ENCODE measurements around the gene CDH24. TPM values are rescaled to one million over a fixed set of nuclear protein-coding genes. Genes with fewer than 3 reads are reported as not detected.

Gene CDH24
- total RNA-seq, 1 experiment from 2014 or later: 7.9 TPM

DNA sequence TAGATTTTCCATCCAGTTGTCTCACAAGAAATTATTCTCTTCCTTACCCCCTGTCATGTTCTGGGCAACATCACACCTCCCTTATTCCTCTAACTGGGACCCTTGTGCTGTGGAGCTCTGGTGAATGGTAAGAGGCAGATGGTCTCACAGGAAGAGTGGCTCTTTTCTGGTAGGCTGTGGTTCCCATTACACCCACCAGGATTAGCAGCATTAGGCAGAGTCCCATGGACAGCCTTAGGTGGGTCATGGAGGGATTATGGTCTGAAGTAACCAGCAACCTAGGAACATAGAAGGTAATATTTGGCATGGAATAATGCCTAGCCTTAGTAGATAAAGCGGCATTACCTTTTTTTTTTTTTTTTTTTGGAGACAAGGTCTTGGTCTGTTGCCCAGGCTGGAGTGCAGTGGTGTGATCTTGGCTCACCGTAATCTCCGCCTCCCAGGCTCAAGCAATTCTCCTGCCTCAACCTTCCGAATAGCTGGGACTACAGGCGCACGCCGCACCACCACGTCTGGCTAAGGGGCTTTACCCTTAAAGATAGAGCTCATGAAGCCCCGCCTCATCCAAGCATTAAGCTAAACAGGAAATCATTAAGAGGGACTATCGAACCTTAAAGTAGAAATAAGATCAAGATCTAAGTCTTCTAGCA lies 42.0 kb upstream of the CDH24 start:
- no peaks in the 10 kb centered on the region for H3K27me3 Mint-ChIP-seq (ENCODE audit: insufficient read depth, unreplicated experiment)
- no peak overlapping the region for H3K4me3 Mint-ChIP-seq (ENCODE audit: unreplicated experiment)
- peaks cover 5% of the 10 kb centered on the region; the same call in 1 of the 2 replicates for H3K4me1 ChIP-seq
- H3K9me3 ChIP-seq: no peaks in the 10 kb centered on the region
- TF ChIP-seq, protein P1, sequence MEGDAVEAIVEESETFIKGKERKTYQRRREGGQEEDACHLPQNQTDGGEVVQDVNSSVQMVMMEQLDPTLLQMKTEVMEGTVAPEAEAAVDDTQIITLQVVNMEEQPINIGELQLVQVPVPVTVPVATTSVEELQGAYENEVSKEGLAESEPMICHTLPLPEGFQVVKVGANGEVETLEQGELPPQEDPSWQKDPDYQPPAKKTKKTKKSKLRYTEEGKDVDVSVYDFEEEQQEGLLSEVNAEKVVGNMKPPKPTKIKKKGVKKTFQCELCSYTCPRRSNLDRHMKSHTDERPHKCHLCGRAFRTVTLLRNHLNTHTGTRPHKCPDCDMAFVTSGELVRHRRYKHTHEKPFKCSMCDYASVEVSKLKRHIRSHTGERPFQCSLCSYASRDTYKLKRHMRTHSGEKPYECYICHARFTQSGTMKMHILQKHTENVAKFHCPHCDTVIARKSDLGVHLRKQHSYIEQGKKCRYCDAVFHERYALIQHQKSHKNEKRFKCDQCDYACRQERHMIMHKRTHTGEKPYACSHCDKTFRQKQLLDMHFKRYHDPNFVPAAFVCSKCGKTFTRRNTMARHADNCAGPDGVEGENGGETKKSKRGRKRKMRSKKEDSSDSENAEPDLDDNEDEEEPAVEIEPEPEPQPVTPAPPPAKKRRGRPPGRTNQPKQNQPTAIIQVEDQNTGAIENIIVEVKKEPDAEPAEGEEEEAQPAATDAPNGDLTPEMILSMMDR (IDR thresholded peaks at IDR 0.05; ENCODE audit: insufficient read depth in 1 of 2, low read depth in 1 of 2, low read length in 1 of 2, severe bottlenecking in 1 of 2, unreplicated experiment in 1 of 2): no peak
- no peak for DNase-seq
- intact Hi-C loops (cut with micrococcal nuclease; ENCODE audit: unreplicated experiment): no loop called here
- CTCF ChIA-PET: interaction anchor here (0.7 to 3.5 kb wide), 4 partner anchors 23 to 286 kb away, joined by 3 to 18 read pairs (median 4); no protein-coding TSS in a partner anchor
- no TSS peak for BruUV-seq (replicated peaks)
- H3K36me3 Mint-ChIP-seq (ENCODE audit: insufficient read depth, unreplicated experiment): peaks cover 25% of the 10 kb centered on the region
- peaks cover 20% of the 10 kb centered on the region for H3K4me1 Mint-ChIP-seq (ENCODE audit: low read depth, unreplicated experiment)
- H3K36me3 ChIP-seq (ENCODE audit: control insufficient read depth, insufficient read depth, low read length): no peaks in the 10 kb centered on the region
- no peaks in the 10 kb centered on the region for H3K27me3 ChIP-seq (replicated peaks; ENCODE audit: control insufficient read depth, insufficient read depth, low read length)
- H3K27ac Mint-ChIP-seq (ENCODE audit: unreplicated experiment): no peak overlapping the region
- no peak overlapping the region for H3K4me3 ChIP-seq (ENCODE audit: low read depth, low read length)
- POLR2A ChIA-PET: interaction anchor here (0.6 kb wide), 1 partner anchor 146 kb away, joined by 4 read pairs; no protein-coding TSS in a partner anchor
- H3K9me3 Mint-ChIP-seq (ENCODE audit: unreplicated experiment): no peaks in the 10 kb centered on the region

DNA sequence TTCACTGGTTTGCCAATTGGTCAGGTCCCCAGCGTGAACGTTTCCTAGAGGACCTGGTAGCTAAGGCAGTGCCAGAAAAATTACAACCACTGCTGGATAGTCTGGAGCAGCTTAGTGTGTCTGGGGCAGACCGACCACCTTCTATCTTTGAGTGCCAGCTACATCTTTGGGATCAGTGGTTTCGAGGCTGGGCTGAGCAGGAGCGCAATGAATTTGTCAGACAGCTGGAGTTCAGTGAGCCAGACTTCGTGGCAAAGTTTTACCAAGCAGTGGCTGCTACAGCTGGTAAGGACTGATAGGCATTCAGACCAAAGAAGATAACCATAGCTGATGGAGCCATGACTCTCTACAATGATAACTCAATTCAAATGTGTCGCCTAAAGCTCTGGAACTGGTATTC lies 40.5 kb upstream of the CDH24 start:
- H3K4me1 Mint-ChIP-seq (ENCODE audit: low read depth, unreplicated experiment): peaks cover 10% of the 10 kb centered on the region
- H3K27ac Mint-ChIP-seq (ENCODE audit: unreplicated experiment): no peak overlapping the region
- TF ChIP-seq, protein P1 (IDR thresholded peaks at IDR 0.05; ENCODE audit: insufficient read depth in 1 of 2, low read depth in 1 of 2, low read length in 1 of 2, severe bottlenecking in 1 of 2, unreplicated experiment in 1 of 2): no peak
- H3K9me3 Mint-ChIP-seq (ENCODE audit: unreplicated experiment): no peaks in the 10 kb centered on the region
- peaks cover 25% of the 10 kb centered on the region for H3K36me3 Mint-ChIP-seq (ENCODE audit: insufficient read depth, unreplicated experiment)
- CTCF ChIA-PET: no interaction called here
- Histone ChIP-seq H3K4me1 (peaks cover 3% of the 10 kb centered on the region; the same call in 1 of the 2 replicates), H3K36me3 (ENCODE audit: control insufficient read depth, insufficient read depth, low read length) (no peaks in the 10 kb centered on the region), H3K4me3 (ENCODE audit: low read depth, low read length) (no peak overlapping the region), H3K27me3 (replicated peaks; ENCODE audit: control insufficient read depth, insufficient read depth, low read length) (no peaks in the 10 kb centered on the region), H3K9me3 (no peaks in the 10 kb centered on the region)
- DNase-seq: no peak
- no peaks in the 10 kb centered on the region for H3K27me3 Mint-ChIP-seq (ENCODE audit: insufficient read depth, unreplicated experiment)
- intact Hi-C loops (cut with micrococcal nuclease; ENCODE audit: unreplicated experiment): no loop called here
- no peak overlapping the region for H3K4me3 Mint-ChIP-seq (ENCODE audit: unreplicated experiment)
- no TSS peak for BruUV-seq (replicated peaks)
- POLR2A ChIA-PET: no interaction called here

DNA sequence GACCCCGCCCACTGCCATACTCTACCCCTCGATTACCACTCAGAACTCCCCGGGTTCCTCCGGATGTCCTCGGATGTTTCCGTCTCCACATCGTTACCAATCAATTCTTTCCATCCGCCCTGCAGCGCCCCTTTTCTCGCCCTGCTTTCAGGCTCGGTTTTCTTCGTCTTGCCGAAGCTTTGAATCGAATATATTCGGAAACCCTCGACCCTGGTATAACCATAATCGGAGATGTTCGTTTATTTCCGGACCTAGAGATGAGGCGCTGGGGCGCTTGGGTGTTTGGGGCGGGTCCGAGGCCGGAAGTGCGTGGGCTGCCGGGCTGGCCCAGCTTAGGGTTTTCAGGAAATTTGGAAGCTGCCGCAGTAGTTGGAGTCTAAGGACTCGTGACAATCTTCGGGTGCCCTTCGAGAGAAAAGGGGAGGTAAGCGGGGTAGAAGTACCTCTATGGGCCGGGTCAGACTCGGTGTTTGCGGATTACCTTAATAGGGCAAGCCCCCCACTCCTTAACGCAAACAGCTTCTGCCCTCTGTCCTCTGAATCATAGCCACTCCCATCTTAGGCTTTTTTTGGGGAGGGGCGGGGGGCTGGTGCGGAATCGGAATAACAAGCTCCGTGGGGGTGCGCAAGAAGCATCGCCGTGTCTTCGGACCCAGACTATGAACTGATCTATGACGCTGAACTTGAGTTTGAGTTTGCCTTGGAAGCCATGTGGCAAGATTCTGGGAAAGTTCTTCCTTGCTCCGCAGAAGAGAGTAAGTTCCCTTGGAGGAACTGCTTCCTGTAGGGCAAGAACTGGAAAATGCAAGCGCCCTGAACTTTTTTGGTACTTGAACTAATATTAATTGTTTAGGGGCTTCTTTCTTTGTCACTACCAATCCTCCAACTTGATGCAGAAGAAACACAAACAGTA lies 38.1 kb upstream of the CDH24 start, which contains the start of gene C14orf119:
TSS of gene C14orf119 (plus strand) at position 310 of the 913 bp plus-strand sequence. CDS start 2,154 bp downstream, outside the sequence.
- intact Hi-C loops (cut with micrococcal nuclease; ENCODE audit: unreplicated experiment): loop anchor here (1.0 to 2.0 kb wide), 2 partner anchors 17 to 25 kb away; no protein-coding TSS in a partner anchor
- Histone ChIP-seq H3K9me3 (no peaks in the 10 kb centered on the region), H3K27me3 (replicated peaks; ENCODE audit: control insufficient read depth, insufficient read depth, low read length) (no peaks in the 10 kb centered on the region), H3K36me3 (ENCODE audit: control insufficient read depth, insufficient read depth, low read length) (no peaks in the 10 kb centered on the region), H3K4me1 (peaks cover 3% of the 10 kb centered on the region; the same call in 1 of the 2 replicates), H3K4me3 (ENCODE audit: low read depth, low read length) (peak within 1 kb of the TSS; percentile 79)
- BruUV-seq (replicated peaks): TSS peak; percentile 77
- no peaks in the 10 kb centered on the region for H3K9me3 Mint-ChIP-seq (ENCODE audit: unreplicated experiment)
- H3K4me3 Mint-ChIP-seq (ENCODE audit: unreplicated experiment): no peak within 1 kb of the TSS
- H3K27ac Mint-ChIP-seq (ENCODE audit: unreplicated experiment): no peak within 1 kb of the TSS
- TF ChIP-seq, protein P1 (IDR thresholded peaks at IDR 0.05; ENCODE audit: insufficient read depth in 1 of 2, low read depth in 1 of 2, low read length in 1 of 2, severe bottlenecking in 1 of 2, unreplicated experiment in 1 of 2): no peak
- CTCF ChIA-PET: interaction anchor here (0.5 to 3.3 kb wide), 20 partner anchors 8 to 754 kb away, joined by 3 to 110 read pairs (median 4); partner anchors contain the start of genes CDH24 and PABPN1
- peaks cover 47% of the 10 kb centered on the region for H3K36me3 Mint-ChIP-seq (ENCODE audit: insufficient read depth, unreplicated experiment)
- POLR2A ChIA-PET: interaction anchor here (0.6 to 2.2 kb wide), 29 partner anchors 9 to 832 kb away, joined by 3 to 23 read pairs (median 4); partner anchors contain the start of genes AJUBA, BCL2L2, CIROP and PABPN1
- H3K4me1 Mint-ChIP-seq (ENCODE audit: low read depth, unreplicated experiment): peaks cover 10% of the 10 kb centered on the region
- peak; percentile 98 to 99 for DNase-seq
- H3K27me3 Mint-ChIP-seq (ENCODE audit: insufficient read depth, unreplicated experiment): no peaks in the 10 kb centered on the region
